GM18907 (cell line): ENCODE measurements around the gene TECPR2.
"Not testable (repeated sequence)": the region's sequence is repeated elsewhere in the genome, so short reads cannot be mapped to it uniquely, and the experiment has no call there.

Source experiments
- ATAC-seq: cut with Tn5 transposase; IDR thresholded peaks from one replicate; pipeline ENCODE4 v1.9.1; 2021; ENCODE audit warnings: mild to moderate bottlenecking, moderate library complexity; ENCODE audit not compliant: unreplicated experiment

TECPR2 gene

DNA sequence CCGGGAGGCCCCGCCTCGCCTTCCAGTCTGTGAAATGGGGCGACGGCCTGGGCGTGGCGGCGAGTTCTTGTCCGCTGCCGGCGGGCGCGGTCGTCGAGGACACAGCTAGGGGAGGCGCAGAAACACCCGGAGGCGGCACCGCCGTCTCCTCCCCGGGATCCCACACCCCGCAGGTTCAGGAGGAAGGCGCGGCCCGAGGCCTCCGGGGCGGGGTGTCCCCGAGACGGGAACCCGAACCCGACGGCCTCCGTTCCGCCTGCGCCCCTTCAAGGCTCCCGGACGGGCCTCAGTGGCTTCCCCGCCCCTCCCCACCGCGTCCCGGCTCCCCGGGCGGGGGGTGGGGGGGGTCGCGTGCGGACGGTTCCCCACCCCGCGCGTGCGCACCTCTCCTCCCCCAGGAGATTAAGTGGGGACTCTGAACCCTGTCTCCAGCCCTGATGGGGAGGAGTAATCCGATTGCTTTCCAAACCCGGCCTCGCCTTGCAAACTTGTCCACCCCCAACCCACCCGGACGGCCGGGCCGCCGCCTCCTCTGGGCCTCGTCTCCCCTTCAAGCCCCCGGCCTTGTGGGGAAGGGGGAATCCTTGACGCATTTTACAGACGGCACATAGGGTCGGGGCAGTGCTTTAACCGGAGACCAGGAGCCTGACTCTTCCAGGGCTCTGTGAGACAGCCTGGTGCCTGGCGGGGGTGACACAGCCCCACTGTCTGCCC is 182.2 kb downstream of the TECPR2 start:
- no peak for ATAC-seq

DNA sequence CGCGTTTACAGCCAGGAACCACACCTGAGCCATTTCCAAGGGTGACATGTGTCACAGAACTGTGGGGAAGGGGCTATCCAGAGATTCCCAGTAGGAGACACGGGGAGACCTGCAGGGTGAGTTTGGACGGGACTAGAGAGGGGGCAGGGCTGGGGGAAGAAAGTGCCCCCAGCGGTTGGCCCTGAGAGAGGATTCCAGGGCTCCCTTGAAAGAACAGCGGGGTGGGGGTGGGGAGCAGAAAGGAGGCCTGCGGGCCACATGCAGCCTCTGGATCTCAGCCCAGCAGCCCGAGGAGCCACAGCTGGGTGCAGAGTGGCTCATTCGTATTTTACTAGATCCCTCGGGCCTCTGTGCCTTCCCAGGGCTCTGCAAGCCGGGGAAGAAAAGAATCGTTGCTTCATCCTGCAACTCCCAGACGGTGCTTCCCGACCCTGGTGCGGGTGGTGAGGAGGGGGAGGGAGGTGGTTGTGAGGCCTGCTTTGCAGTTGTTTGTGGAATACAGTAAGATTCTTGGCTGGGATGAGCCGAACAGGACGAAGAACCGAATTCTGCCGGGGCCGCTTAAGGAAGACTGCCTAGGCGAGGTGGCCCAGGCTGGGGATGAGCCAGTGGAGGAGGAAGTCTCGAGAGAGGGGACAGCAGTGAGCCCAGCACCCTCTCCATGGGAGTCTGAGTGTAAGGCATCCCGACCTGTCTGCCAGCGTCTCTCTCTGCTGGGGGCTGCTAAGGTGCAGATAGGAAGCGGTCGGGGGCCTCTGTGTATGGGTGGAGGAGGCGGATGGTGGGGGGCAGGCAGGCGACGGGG is 182.9 kb downstream of the TECPR2 start:
- no peak for ATAC-seq

DNA sequence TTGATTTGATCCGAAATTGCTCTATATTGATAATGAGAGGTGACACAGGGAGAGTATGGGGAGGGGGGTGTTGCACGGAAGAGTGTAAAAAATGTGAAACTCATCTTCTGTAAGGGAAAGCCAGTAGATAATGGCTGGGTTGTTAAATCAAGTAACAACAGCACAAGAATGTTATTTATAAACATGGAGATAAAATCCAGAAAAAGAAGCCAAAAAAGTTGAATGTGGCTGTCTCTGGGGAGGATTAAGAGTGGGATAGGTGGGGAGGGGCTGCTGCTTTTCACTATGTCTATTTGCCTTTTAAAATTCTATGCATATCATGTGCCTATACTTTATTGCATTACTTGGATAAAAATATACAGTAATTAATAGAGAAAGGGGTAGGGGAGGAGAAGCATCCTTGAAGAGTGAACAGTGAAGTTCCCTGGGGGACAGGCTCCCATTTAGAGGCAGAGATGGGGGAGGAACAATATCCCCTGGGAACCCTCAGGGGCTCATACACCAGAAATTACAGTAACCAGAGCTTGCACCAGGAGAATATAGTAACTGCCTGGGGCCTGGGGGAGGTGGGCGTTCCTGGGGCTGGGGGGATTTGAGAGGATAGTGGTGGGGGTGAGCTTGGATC is 186.0 kb downstream of the TECPR2 start:
- no peak for ATAC-seq

DNA sequence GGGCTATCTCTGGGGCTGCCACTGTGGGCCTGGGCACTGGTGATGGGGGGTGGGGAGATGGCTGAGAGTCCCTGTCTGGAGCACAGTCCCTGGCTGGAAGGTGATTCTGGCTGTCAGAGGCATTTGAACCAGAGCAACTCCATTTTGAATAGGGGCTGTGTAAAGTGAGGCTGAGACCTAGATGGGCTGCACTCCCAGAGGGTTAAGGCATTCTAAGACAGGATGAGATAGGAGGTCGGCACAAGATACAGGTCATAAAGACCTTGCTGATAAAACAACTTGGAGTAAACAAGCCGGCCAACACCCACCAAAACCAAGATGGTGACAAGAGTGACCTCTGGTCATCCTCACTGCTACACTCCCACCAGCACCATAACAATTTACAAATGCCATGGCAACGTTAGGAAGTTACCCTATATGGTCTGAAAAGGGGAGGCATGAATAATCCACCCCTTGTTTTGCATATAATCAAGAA is 188.2 kb downstream of the TECPR2 start:
- ATAC-seq = not testable (repeated sequence)
